Measurements from ENCODE around the gene TBCK. TPM values are rescaled to one million over a fixed set of nuclear protein-coding genes. Genes with fewer than 3 reads are reported as not detected.

The TBCK gene
- total RNA-seq, 2 experiments from 2014 or later, result 24.9 to 30.1 TPM

GRCh38 chr4:106105697-106106096 is 210.3 kb downstream of the TBCK start:
- ChIA-PET POLR2A (interaction anchor here (0.6 kb wide), 1 partner anchor 51 kb away, joined by 5 read pairs; no protein-coding TSS in a partner anchor), CTCF (no interaction called here)
- Mint-ChIP-seq H3K36me3 (ENCODE audit: low read depth) (peaks cover 81% of the 10 kb centered on the region), H3K27me3 (no peaks in the 10 kb centered on the region), H3K4me1 (ENCODE audit: low read depth) (no peaks in the 10 kb centered on the region), H3K27ac (no peak overlapping the region), H3K4me3 (no peak overlapping the region), H3K9me3 (peaks cover 22% of the 10 kb centered on the region)
- intact Hi-C loops (cut with micrococcal nuclease), result no loop called here
- TF ChIP-seq CTCF (IDR thresholded peaks at IDR 0.05), result no peak
- no peak for ATAC-seq
- no peak for DNase-seq

DNA sequence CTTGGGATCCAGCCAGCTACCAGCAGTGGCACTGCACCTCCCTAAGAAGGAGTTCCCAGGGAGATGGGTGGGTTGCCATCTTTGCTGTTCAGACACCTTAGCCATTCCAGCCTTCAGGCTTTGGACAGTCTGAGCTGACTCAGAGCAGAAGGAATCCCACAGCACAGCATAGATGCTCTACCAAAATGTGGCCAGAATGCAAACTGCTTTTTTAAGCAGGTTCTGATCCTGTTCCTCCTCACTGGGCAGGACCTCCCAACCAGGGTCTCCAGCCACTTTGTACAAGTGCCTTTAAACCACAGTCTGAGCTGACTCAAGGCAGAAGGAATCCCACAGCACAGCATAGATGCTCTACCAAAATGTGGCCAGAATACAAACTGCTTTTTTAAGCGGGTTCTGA is 211.7 kb downstream of the TBCK start:
- intact Hi-C loops (cut with micrococcal nuclease), result no loop called here
- Mint-ChIP-seq H3K4me1 (ENCODE audit: low read depth) (no peaks in the 10 kb centered on the region), H3K9me3 (peaks cover 10% of the 10 kb centered on the region), H3K27ac (no peak overlapping the region), H3K4me3 (no peak overlapping the region), H3K36me3 (ENCODE audit: low read depth) (peaks cover 66% of the 10 kb centered on the region), H3K27me3 (no peaks in the 10 kb centered on the region)
- TF ChIP-seq CTCF (IDR thresholded peaks at IDR 0.05), result no peak
- POLR2A ChIA-PET, result no interaction called here
- DNase-seq (no peak), ATAC-seq (no peak)
- CTCF ChIA-PET, result no interaction called here

GRCh38 chr4:106096454-106096853 is 219.6 kb downstream of the TBCK start:
- DNase-seq (no peak), ATAC-seq (no peak)
- peaks cover 50% of the 10 kb centered on the region for H3K36me3 Mint-ChIP-seq (ENCODE audit: low read depth)
- peaks cover 6% of the 10 kb centered on the region for H3K9me3 Mint-ChIP-seq
- no peak overlapping the region for H3K27ac Mint-ChIP-seq
- no peaks in the 10 kb centered on the region for H3K4me1 Mint-ChIP-seq (ENCODE audit: low read depth)
- no peak overlapping the region for H3K4me3 Mint-ChIP-seq
- intact Hi-C loops (cut with micrococcal nuclease), result no loop called here
- no peaks in the 10 kb centered on the region for H3K27me3 Mint-ChIP-seq
- no peak for TF ChIP-seq CTCF (IDR thresholded peaks at IDR 0.05)
- POLR2A ChIA-PET, result no interaction called here
- CTCF ChIA-PET, result no interaction called here

DNA sequence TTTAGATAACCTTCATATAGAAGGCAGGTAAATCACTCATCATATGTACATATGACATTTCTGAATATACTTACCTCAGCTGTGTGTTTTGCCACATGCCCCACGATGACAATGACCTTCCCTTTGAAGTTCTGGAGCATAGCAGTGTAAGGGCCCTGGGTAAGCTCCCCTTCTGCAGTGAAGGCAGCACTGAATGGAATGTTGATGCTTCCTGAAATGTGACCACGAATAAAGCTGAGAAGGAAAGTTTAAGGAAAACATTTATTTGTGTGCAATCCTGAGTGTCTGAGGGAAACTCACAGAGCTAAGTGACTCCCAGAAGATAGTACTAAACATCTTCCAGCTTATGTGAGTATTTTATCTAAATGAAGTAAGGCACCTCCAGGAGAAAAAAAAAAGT is 220.6 kb downstream of the TBCK start:
- no peak overlapping the region for H3K4me3 Mint-ChIP-seq
- CTCF ChIA-PET, result interaction anchor here (0.6 kb wide), 1 partner anchor 51 kb away, joined by 3 read pairs; no protein-coding TSS in a partner anchor
- intact Hi-C loops (cut with micrococcal nuclease), result no loop called here
- peaks cover 56% of the 10 kb centered on the region for H3K36me3 Mint-ChIP-seq (ENCODE audit: low read depth)
- DNase-seq (no peak), ATAC-seq (no peak)
- no peak overlapping the region for H3K27ac Mint-ChIP-seq
- POLR2A ChIA-PET, result no interaction called here
- no peaks in the 10 kb centered on the region for H3K27me3 Mint-ChIP-seq
- H3K9me3 Mint-ChIP-seq, result peaks cover 15% of the 10 kb centered on the region
- no peaks in the 10 kb centered on the region for H3K4me1 Mint-ChIP-seq (ENCODE audit: low read depth)
- TF ChIP-seq CTCF (IDR thresholded peaks at IDR 0.05), result no peak

- Mint-ChIP-seq H3K36me3 (ENCODE audit: low read depth) (peaks cover 84% of the 10 kb centered on the region), H3K4me1 (ENCODE audit: low read depth) (no peaks in the 10 kb centered on the region), H3K27me3 (no peaks in the 10 kb centered on the region), H3K9me3 (peaks cover 25% of the 10 kb centered on the region), H3K27ac (no peak overlapping the region), H3K4me3 (no peak overlapping the region)
- no peak for TF ChIP-seq CTCF (IDR thresholded peaks at IDR 0.05)
- ChIA-PET POLR2A (no interaction called here), CTCF (no interaction called here)
- DNase-seq (no peak), ATAC-seq (no peak)
- intact Hi-C loops (cut with micrococcal nuclease), result no loop called here
Measured at GRCh38 chr4:106092361-106093040, 223.5 kb downstream of the TBCK start.

Data from activated CD8-positive, alpha-beta T cell treated with anti-CD3 and anti-CD28 coated beads for 36 hours (primary cell).